ENCODE measurements around the gene SRRM5.

SRRM5 gene

GRCh38 chr19:43609872-43610271 is 2.0 kb upstream of the SRRM5 start:
- no peaks in the 10 kb centered on the region for H3K9me3 ChIP-seq (replicated peaks in 1 of 2; ENCODE audit: control insufficient read depth in 2 of 2, insufficient read depth in 1 of 2, low read depth in 1 of 2, low read length in 2 of 2)
- no peak for DNase-seq (ENCODE audit: low spot score)
- no peak overlapping the region for H3K27ac ChIP-seq (replicated peaks; ENCODE audit: low read length)
- no peak overlapping the region for H3K4ac ChIP-seq (ENCODE audit: low read length)
- no peak overlapping the region for H3K14ac ChIP-seq (ENCODE audit: low read length)
- H4K8ac ChIP-seq (ENCODE audit: low read depth, low read length): no peak overlapping the region
- no peak overlapping the region for H3K18ac ChIP-seq (ENCODE audit: low read length)
- H3K4me1 ChIP-seq (ENCODE audit: control insufficient read depth in 2 of 2, insufficient read depth in 1 of 2, low read depth in 1 of 2, low read length in 2 of 2): no peaks in the 10 kb centered on the region
- H2AFZ ChIP-seq (ENCODE audit: low read length): no peak overlapping the region
- no peak overlapping the region for H2AK5ac ChIP-seq (ENCODE audit: low read depth, low read length)
- no peak overlapping the region for H2BK15ac ChIP-seq (ENCODE audit: low read length)
- H4K91ac ChIP-seq (ENCODE audit: low read depth, low read length, poor library complexity): no peak overlapping the region
- no peak overlapping the region for H3K9ac ChIP-seq (ENCODE audit: low read depth, low read length, poor library complexity)
- peaks cover 31 to 88% of the 10 kb centered on the region in 2 donors for H3K36me3 ChIP-seq (replicated peaks in 1 of 2; ENCODE audit: control insufficient read depth in 2 of 2, insufficient read depth in 2 of 2, low read length in 2 of 2)
- H3K79me1 ChIP-seq (ENCODE audit: low read depth, low read length): peaks cover 18% of the 10 kb centered on the region
- no CpG with 5 or more reads among the region's 7 CpGs for WGBS, 2 donors (ENCODE audit: extremely low coverage in 2 of 2, insufficient read length in 2 of 2, insufficient replicate concordance in 1 of 2)
- no peaks in the 10 kb centered on the region for H3K27me3 ChIP-seq (ENCODE audit: control insufficient read depth in 3 of 3, insufficient read depth in 3 of 3, low read depth in 1 of 3, low read length in 3 of 3)
- no peak overlapping the region for H2BK120ac ChIP-seq (ENCODE audit: low read depth, low read length)
- no peak overlapping the region for H3K4me2 ChIP-seq (ENCODE audit: insufficient read depth, low read length, poor library complexity, severe bottlenecking)
- no peak overlapping the region for H2BK5ac ChIP-seq (ENCODE audit: low read length)
- no peak overlapping the region for H2BK12ac ChIP-seq (ENCODE audit: low read length)
- H3K4me3 ChIP-seq (ENCODE audit: low read length in 2 of 2): no peak overlapping the region
- no peak overlapping the region for H3K23ac ChIP-seq (ENCODE audit: low read depth, low read length, poor library complexity)

- no peaks in the 10 kb centered on the region for H3K9me3 ChIP-seq (replicated peaks in 1 of 2; ENCODE audit: control insufficient read depth in 2 of 2, insufficient read depth in 1 of 2, low read depth in 1 of 2, low read length in 2 of 2)
- WGBS, 2 donors (ENCODE audit: extremely low coverage in 2 of 2, insufficient read length in 2 of 2, insufficient replicate concordance in 1 of 2): no CpG with 5 or more reads among the region's 3 CpGs
- no peak overlapping the region for H3K18ac ChIP-seq (ENCODE audit: low read length)
- H2AK5ac ChIP-seq (ENCODE audit: low read depth, low read length): no peak overlapping the region
- H3K4ac ChIP-seq (ENCODE audit: low read length): no peak overlapping the region
- H3K4me1 ChIP-seq (ENCODE audit: control insufficient read depth in 2 of 2, insufficient read depth in 1 of 2, low read depth in 1 of 2, low read length in 2 of 2): no peaks in the 10 kb centered on the region
- H4K8ac ChIP-seq (ENCODE audit: low read depth, low read length): no peak overlapping the region
- no peak overlapping the region for H3K14ac ChIP-seq (ENCODE audit: low read length)
- H2BK120ac ChIP-seq (ENCODE audit: low read depth, low read length): no peak overlapping the region
- no peak overlapping the region for H2BK5ac ChIP-seq (ENCODE audit: low read length)
- no peak overlapping the region for H3K4me3 ChIP-seq (ENCODE audit: low read length in 2 of 2)
- no peaks in the 10 kb centered on the region for H3K27me3 ChIP-seq (ENCODE audit: control insufficient read depth in 3 of 3, insufficient read depth in 3 of 3, low read depth in 1 of 3, low read length in 3 of 3)
- H3K9ac ChIP-seq (ENCODE audit: low read depth, low read length, poor library complexity): no peak overlapping the region
- H3K27ac ChIP-seq (replicated peaks; ENCODE audit: low read length): no peak overlapping the region
- H3K36me3 ChIP-seq (replicated peaks in 1 of 2; ENCODE audit: control insufficient read depth in 2 of 2, insufficient read depth in 2 of 2, low read length in 2 of 2): peaks cover 29 to 88% of the 10 kb centered on the region in 2 donors
- no peak overlapping the region for H2BK15ac ChIP-seq (ENCODE audit: low read length)
- H2BK12ac ChIP-seq (ENCODE audit: low read length): no peak overlapping the region
- no peak overlapping the region for H3K23ac ChIP-seq (ENCODE audit: low read depth, low read length, poor library complexity)
- peaks cover 19% of the 10 kb centered on the region for H3K79me1 ChIP-seq (ENCODE audit: low read depth, low read length)
- no peak for DNase-seq (ENCODE audit: low spot score)
- H4K91ac ChIP-seq (ENCODE audit: low read depth, low read length, poor library complexity): no peak overlapping the region
- no peak overlapping the region for H2AFZ ChIP-seq (ENCODE audit: low read length)
- H3K4me2 ChIP-seq (ENCODE audit: insufficient read depth, low read length, poor library complexity, severe bottlenecking): no peak overlapping the region
Observed at GRCh38 chr19:43610493-43610892, 1.4 kb upstream of the SRRM5 start.

- Histone ChIP-seq H3K9ac (ENCODE audit: low read depth, low read length, poor library complexity) (no peak overlapping the region), H3K27me3 (ENCODE audit: control insufficient read depth in 3 of 3, insufficient read depth in 3 of 3, low read depth in 1 of 3, low read length in 3 of 3) (no peaks in the 10 kb centered on the region), H3K4me1 (ENCODE audit: control insufficient read depth in 2 of 2, insufficient read depth in 1 of 2, low read depth in 1 of 2, low read length in 2 of 2) (no peaks in the 10 kb centered on the region), H2AFZ (ENCODE audit: low read length) (no peak overlapping the region), H3K27ac (replicated peaks; ENCODE audit: low read length) (no peak overlapping the region), H2BK120ac (ENCODE audit: low read depth, low read length) (no peak overlapping the region), H4K8ac (ENCODE audit: low read depth, low read length) (no peak overlapping the region), H3K36me3 (replicated peaks in 1 of 2; ENCODE audit: control insufficient read depth in 2 of 2, insufficient read depth in 2 of 2, low read length in 2 of 2) (peaks cover 23 to 82% of the 10 kb centered on the region in 2 donors), H3K23ac (ENCODE audit: low read depth, low read length, poor library complexity) (no peak overlapping the region), H3K79me1 (ENCODE audit: low read depth, low read length) (peaks cover 22% of the 10 kb centered on the region), H3K18ac (ENCODE audit: low read length) (no peak overlapping the region), H3K4ac (ENCODE audit: low read length) (no peak overlapping the region), H2AK5ac (ENCODE audit: low read depth, low read length) (no peak overlapping the region), H3K4me3 (ENCODE audit: low read length in 2 of 2) (no peak overlapping the region), H3K9me3 (replicated peaks in 1 of 2; ENCODE audit: control insufficient read depth in 2 of 2, insufficient read depth in 1 of 2, low read depth in 1 of 2, low read length in 2 of 2) (no peaks in the 10 kb centered on the region), H2BK15ac (ENCODE audit: low read length) (no peak overlapping the region), H2BK12ac (ENCODE audit: low read length) (no peak overlapping the region), H2BK5ac (ENCODE audit: low read length) (no peak overlapping the region), H4K91ac (ENCODE audit: low read depth, low read length, poor library complexity) (no peak overlapping the region), H3K14ac (ENCODE audit: low read length) (no peak overlapping the region), H3K4me2 (ENCODE audit: insufficient read depth, low read length, poor library complexity, severe bottlenecking) (no peak overlapping the region)
- no CpG with 5 or more reads among the region's 12 CpGs for WGBS, 2 donors (ENCODE audit: extremely low coverage in 2 of 2, insufficient read length in 2 of 2, insufficient replicate concordance in 1 of 2)
- no peak for DNase-seq (ENCODE audit: low spot score)
Observed at GRCh38 chr19:43612374-43612773, 486 bp downstream of the SRRM5 start.

GRCh38 chr19:43616306-43616705 is 4.4 kb downstream of the SRRM5 start:
- peaks cover 16% of the 10 kb centered on the region for H3K79me1 ChIP-seq (ENCODE audit: low read depth, low read length)
- no peak overlapping the region for H3K18ac ChIP-seq (ENCODE audit: low read length)
- H2AFZ ChIP-seq (ENCODE audit: low read length): no peak overlapping the region
- no peak overlapping the region for H2BK12ac ChIP-seq (ENCODE audit: low read length)
- H3K4me3 ChIP-seq (ENCODE audit: low read length in 2 of 2): no peak overlapping the region
- H3K36me3 ChIP-seq (replicated peaks in 1 of 2; ENCODE audit: control insufficient read depth in 2 of 2, insufficient read depth in 2 of 2, low read length in 2 of 2): peaks cover 20 to 53% of the 10 kb centered on the region in 2 donors
- no peaks in the 10 kb centered on the region for H3K9me3 ChIP-seq (replicated peaks in 1 of 2; ENCODE audit: control insufficient read depth in 2 of 2, insufficient read depth in 1 of 2, low read depth in 1 of 2, low read length in 2 of 2)
- no peak overlapping the region for H3K4me2 ChIP-seq (ENCODE audit: insufficient read depth, low read length, poor library complexity, severe bottlenecking)
- no peak overlapping the region for H4K8ac ChIP-seq (ENCODE audit: low read depth, low read length)
- no peak overlapping the region for H3K14ac ChIP-seq (ENCODE audit: low read length)
- no peak overlapping the region for H3K23ac ChIP-seq (ENCODE audit: low read depth, low read length, poor library complexity)
- H4K91ac ChIP-seq (ENCODE audit: low read depth, low read length, poor library complexity): no peak overlapping the region
- H3K27ac ChIP-seq (replicated peaks; ENCODE audit: low read length): no peak overlapping the region
- no CpG with 5 or more reads among the region's 1 CpG for WGBS, 2 donors (ENCODE audit: extremely low coverage in 2 of 2, insufficient read length in 2 of 2, insufficient replicate concordance in 1 of 2)
- H2BK120ac ChIP-seq (ENCODE audit: low read depth, low read length): no peak overlapping the region
- H2BK5ac ChIP-seq (ENCODE audit: low read length): no peak overlapping the region
- H3K27me3 ChIP-seq (ENCODE audit: control insufficient read depth in 3 of 3, insufficient read depth in 3 of 3, low read depth in 1 of 3, low read length in 3 of 3): no peaks in the 10 kb centered on the region
- peaks cover 3 to 10% of the 10 kb centered on the region in 2 donors for H3K4me1 ChIP-seq (ENCODE audit: control insufficient read depth in 2 of 2, insufficient read depth in 1 of 2, low read depth in 1 of 2, low read length in 2 of 2)
- H3K9ac ChIP-seq (ENCODE audit: low read depth, low read length, poor library complexity): no peak overlapping the region
- H2BK15ac ChIP-seq (ENCODE audit: low read length): no peak overlapping the region
- H3K4ac ChIP-seq (ENCODE audit: low read length): no peak overlapping the region
- H2AK5ac ChIP-seq (ENCODE audit: low read depth, low read length): no peak overlapping the region
- no peak for DNase-seq (ENCODE audit: low spot score)

Measured in neuronal stem cell (in vitro differentiated cells).